GM12878 (cell line): ENCODE data around the gene GLT1D1. TPM values are rescaled to one million over a fixed set of nuclear protein-coding genes. Genes with fewer than 3 reads are reported as not detected.

Source experiments
- ATAC-seq: fragments of 200-7000 bp; cut with Tn5 transposase; 3 replicates; pipeline ENCODE4 v1.9.1; 2020; ENCODE audit warnings: mild to moderate bottlenecking, moderate library complexity
- BruUV-seq: library from RNA; stranded (reverse); fragments of 400-500 nt; replicated peaks from 2 replicates; lab custom pipeline; 2021; lab: Mats Ljungman, UMichigan
- CTCF ChIA-PET: fragments of 300-600 bp; sonication (Branson Sonifier 250); formaldehyde crosslinking; extraction: SDS; loops from one replicate; lab custom pipeline; 2021; ENCODE audit warnings: inconsistent platforms; lab: Yijun Ruan, JAX
- POLR2A ChIA-PET: fragments of 350-600 bp; formaldehyde crosslinking; extraction: SDS; loops from one replicate; lab custom pipeline; 2021; ENCODE audit warnings: inconsistent platforms; lab: Charles Lee
- RAD21 ChIA-PET: fragments of 300-600 bp; sonication (Branson Sonifier 250); formaldehyde crosslinking; loops from one replicate; lab custom pipeline; 2023; ENCODE audit warnings: antibody characterized with exemption; ENCODE audit not compliant: unreplicated experiment; lab: Charles Lee
- SMC1A ChIA-PET: fragments of 300-600 bp; sonication (Branson Sonifier 250); formaldehyde crosslinking; loops from one replicate; lab custom pipeline; 2023; ENCODE audit not compliant: unreplicated experiment, uncharacterized antibody; lab: Charles Lee
- DNase-seq: peaks from one replicate; pipeline ENCODE4 v3.0.0-alpha.2; 2011; ENCODE audit warnings: low read depth, low spot score
- FAIRE-seq: peaks from 3 replicates; lab custom pipeline; 2011; peaks lifted over from hg19 to GRCh38; lab: Jason Lieb, UNC
- H2AFZ ChIP-seq: 2 replicates; pipeline ENCODE4 v1.6.0; 2011; ENCODE audit warnings: low read depth, low read length, control low read depth; ENCODE audit not compliant: control insufficient read depth
- H3K27ac ChIP-seq: 2 replicates; pipeline ENCODE4 v1.5.1; 2011; ENCODE audit warnings: control low read depth; ENCODE audit not compliant: control insufficient read depth, insufficient read depth
- H3K27me3 ChIP-seq, 2 experiments: replicated peaks in 1 of 2; 2 replicates each; pipeline versions ENCODE4 v1.6.0 to v1.6.1; 2011; ENCODE audit warnings: low read length in 1 of 2; ENCODE audit not compliant: control insufficient read depth in 2 of 2, insufficient read depth in 2 of 2
- H3K36me3 ChIP-seq, 2 experiments: 2 replicates each; pipeline ENCODE4 v1.5.1; 2011; ENCODE audit warnings: low read length in 1 of 2; ENCODE audit not compliant: control insufficient read depth in 2 of 2, insufficient read depth in 2 of 2
- H3K4me1 ChIP-seq: 2 replicates; pipeline ENCODE4 v1.6.1; 2011; ENCODE audit warnings: mild to moderate bottlenecking, low read length, moderate library complexity, mixed read lengths; ENCODE audit not compliant: control insufficient read depth, insufficient read depth
- H3K4me2 ChIP-seq: 2 replicates; pipeline ENCODE4 v1.6.0; 2011; ENCODE audit warnings: control low read depth; ENCODE audit not compliant: control insufficient read depth, insufficient read depth
- H3K4me3 ChIP-seq: fragments of 200-600 bp; sonication (generic); 2 replicates; pipeline ENCODE4 v1.5.1; 2016
- H3K79me2 ChIP-seq: 2 replicates; pipeline ENCODE4 v1.6.0; 2011; ENCODE audit warnings: low read length; ENCODE audit not compliant: control insufficient read depth, insufficient read depth
- H3K9ac ChIP-seq: 2 replicates; pipeline ENCODE4 v1.8.0; 2011; ENCODE audit warnings: low read length, control low read depth, mixed read lengths; ENCODE audit not compliant: control insufficient read depth, insufficient read depth
- H3K9me3 ChIP-seq: replicated peaks from 3 replicates; pipeline ENCODE4 v1.5.1; 2011; ENCODE audit warnings: mild to moderate bottlenecking, low read length; ENCODE audit not compliant: control insufficient read depth, insufficient read depth
- H4K20me1 ChIP-seq: 2 replicates; pipeline ENCODE4 v1.6.0; 2011; ENCODE audit not compliant: control insufficient read depth, insufficient read depth
- BMI1 ChIP-seq: fragments of 450-650 bp; IDR thresholded peaks from 2 replicates; pipeline ENCODE4 v1.6.1; 2016; ENCODE audit warnings: mild to moderate bottlenecking, moderate library complexity, borderline replicate concordance
- CEBPB ChIP-seq, 2 experiments: fragments of 150-350 bp in 1 of 2; IDR thresholded peaks; 2 replicates each; pipeline ENCODE4 v1.6.1; 2012 to 2014; ENCODE audit warnings: low read depth in 2 of 2, low read length in 2 of 2, borderline replicate concordance in 1 of 2, inconsistent platforms in 1 of 2
- EGR1 ChIP-seq, 2 experiments: IDR thresholded peaks; 1 replicate in 1 of 2; 2 replicates in 1 of 2; pipeline ENCODE4 v1.6.1; 2011 to 2012; ENCODE audit warnings: low read depth in 2 of 2, low read length in 2 of 2, borderline replicate concordance in 1 of 2, mild to moderate bottlenecking in 1 of 2, moderate library complexity in 1 of 2
- FOS ChIP-seq: IDR thresholded peaks from 3 replicates; pipeline ENCODE4 v1.6.1; 2011; ENCODE audit warnings: borderline replicate concordance; ENCODE audit not compliant: insufficient read length; ENCODE audit errors: extremely low read depth
- IKZF2 ChIP-seq, 2 experiments: fragments of 450-650 bp; IDR thresholded peaks; 2 replicates each; pipeline ENCODE4 v1.6.1; 2017; ENCODE audit warnings: mild to moderate bottlenecking in 2 of 2, moderate library complexity in 2 of 2
- IRF3 ChIP-seq: fragments of 450-650 bp; IDR thresholded peaks from 2 replicates; pipeline ENCODE4 v1.6.1; 2014; ENCODE audit warnings: mild to moderate bottlenecking
- KDM1A ChIP-seq: fragments of 200-600 bp; sonication (generic); IDR thresholded peaks from 2 replicates; pipeline ENCODE4 v1.6.1; 2016; ENCODE audit warnings: borderline replicate concordance
- POU2F2 ChIP-seq: IDR thresholded peaks from 3 replicates; pipeline ENCODE4 v1.6.1; 2011; ENCODE audit warnings: low read depth, mild to moderate bottlenecking, low read length, borderline replicate concordance
- RAD21 ChIP-seq: IDR thresholded peaks from 2 replicates; pipeline ENCODE4 v1.6.1; 2011; ENCODE audit warnings: mild to moderate bottlenecking, low read depth, low read length, moderate library complexity; ENCODE audit not compliant: insufficient read depth
- SMC3 ChIP-seq: IDR thresholded peaks from 2 replicates; pipeline ENCODE4 v1.6.1; 2011; ENCODE audit warnings: low read length, improper control_type of control experiment, borderline replicate concordance
- ZBED1 ChIP-seq: IDR thresholded peaks from 2 replicates; pipeline ENCODE4 v1.6.1; 2016; ENCODE audit warnings: borderline replicate concordance
- ZNF217 ChIP-seq: fragments of 450-650 bp; IDR thresholded peaks from 2 replicates; pipeline ENCODE4 v1.6.1; 2017; ENCODE audit warnings: antibody characterized with exemption, mild to moderate bottlenecking
- ZZZ3 ChIP-seq: IDR thresholded peaks from 2 replicates; pipeline ENCODE4 v1.6.1; 2011; ENCODE audit warnings: low read depth; ENCODE audit not compliant: control insufficient read depth, insufficient read length
- WGBS: methylation state at CpG from one replicate; pipeline ENCODE4 v1.1.6; 2016; ENCODE audit warnings: low lambda C conversion rate; ENCODE audit not compliant: insufficient replicate concordance, insufficient coverage; ENCODE audit errors: missing lambda C conversion rate; 5-methylcytosine and 5-hydroxymethylcytosine counted together
- in situ Hi-C: fragments of 300-500 bp; cut with MboI; formaldehyde crosslinking; loops from 9 replicates; pipeline ENCODE4 v1.14.3; 2018; ENCODE audit warnings: mixed read lengths
- intact Hi-C: fragments of 100-400 bp; cut with micrococcal nuclease; formaldehyde crosslinking; loops from one replicate; pipeline ENCODE4 v1.14.2; 2022; ENCODE audit not compliant: unreplicated experiment
- polyA plus RNA-seq, 11 experiments: library from polyadenylated mRNA; depleted of rRNA in 4 of 11; unstranded in 6 of 11; stranded (reverse) in 5 of 11; fragments of >200 nt; fragmentation: Nextera tagmentation in 4 of 11; fragmentation: Illumina TruSeq in 1 of 11; extraction: Ambion mirVana in 4 of 11; extraction: Trizol in 1 of 11; gene quantifications; 1 replicate in 1 of 11; 2 replicates in 10 of 11; pipeline versions ENCODE4 v1.2.1 to v1.2.3, GENCODE V29; 2011 to 2016; ENCODE audit warnings: inconsistent platforms in 2 of 11, missing spikeins in 2 of 11, low read depth in 1 of 11
- total RNA-seq, 4 experiments: library from RNA; depleted of rRNA in 3 of 4; stranded (reverse); fragments of >200 nt in 3 of 4; fragmentation: Illumina TruSeq in 1 of 4; extraction: Trizol in 1 of 4; gene quantifications; 2 replicates each; pipeline versions ENCODE4 v1.2.1 to v1.2.3, GENCODE V29; 2013 to 2021
- TF ChIP-seq, protein P1 (sequence below): fragments of 450-650 bp; IDR thresholded peaks from 2 replicates; pipeline ENCODE4 v1.6.1; 2017; ENCODE audit warnings: mild to moderate bottlenecking, moderate library complexity
- TF ChIP-seq, protein P2 (sequence below): fragments of 450-650 bp; formaldehyde crosslinking; IDR thresholded peaks from 2 replicates; pipeline ENCODE4 v1.4.0; 2020; ENCODE audit warnings: mild to moderate bottlenecking, moderate library complexity

Gene GLT1D1
- total and polyA plus RNA-seq, 10 of the 15 experiments (the other 5 are each of a cell fraction or from before 2014, with no cell fraction given) = 0.42 to 62.8 (median 3.0) TPM

GRCh38 chr12:128986957-128987356, 133.7 kb downstream of the GLT1D1 start:
- ChIA-PET SMC1A (no interaction called here), CTCF (interaction anchor here (1.1 kb wide), 1 partner anchor 18 kb away, joined by 4 read pairs; no protein-coding TSS in a partner anchor), POLR2A (no interaction called here), RAD21 (no interaction called here)
- H4K20me1 ChIP-seq = no peaks in the 10 kb centered on the region
- no TSS peak for BruUV-seq
- in situ Hi-C loops = no loop called here
- no peak overlapping the region for H3K27ac ChIP-seq
- H3K4me3 ChIP-seq = no peak overlapping the region
- TF ChIP-seq KDM1A (no peak), ZNF217 (no peak), POU2F2 (no peak), CEBPB (IDR thresholded peaks at IDR 0.05; ENCODE audit: borderline replicate concordance in 1 of 2, low read depth in 2 of 2, low read length in 2 of 2) (no peak), EGR1 (IDR thresholded peaks at IDR 0.05; ENCODE audit: borderline replicate concordance in 1 of 2, low read depth in 2 of 2, low read length in 2 of 2) (no peak), ZZZ3 (no peak), BMI1 (no peak), RAD21 (no peak), ZBED1 (no peak), FOS (no peak), IKZF2 (IDR thresholded peaks at IDR 0.05) (no peak), SMC3 (no peak), IRF3 (no peak)
- TF ChIP-seq, protein P1, sequence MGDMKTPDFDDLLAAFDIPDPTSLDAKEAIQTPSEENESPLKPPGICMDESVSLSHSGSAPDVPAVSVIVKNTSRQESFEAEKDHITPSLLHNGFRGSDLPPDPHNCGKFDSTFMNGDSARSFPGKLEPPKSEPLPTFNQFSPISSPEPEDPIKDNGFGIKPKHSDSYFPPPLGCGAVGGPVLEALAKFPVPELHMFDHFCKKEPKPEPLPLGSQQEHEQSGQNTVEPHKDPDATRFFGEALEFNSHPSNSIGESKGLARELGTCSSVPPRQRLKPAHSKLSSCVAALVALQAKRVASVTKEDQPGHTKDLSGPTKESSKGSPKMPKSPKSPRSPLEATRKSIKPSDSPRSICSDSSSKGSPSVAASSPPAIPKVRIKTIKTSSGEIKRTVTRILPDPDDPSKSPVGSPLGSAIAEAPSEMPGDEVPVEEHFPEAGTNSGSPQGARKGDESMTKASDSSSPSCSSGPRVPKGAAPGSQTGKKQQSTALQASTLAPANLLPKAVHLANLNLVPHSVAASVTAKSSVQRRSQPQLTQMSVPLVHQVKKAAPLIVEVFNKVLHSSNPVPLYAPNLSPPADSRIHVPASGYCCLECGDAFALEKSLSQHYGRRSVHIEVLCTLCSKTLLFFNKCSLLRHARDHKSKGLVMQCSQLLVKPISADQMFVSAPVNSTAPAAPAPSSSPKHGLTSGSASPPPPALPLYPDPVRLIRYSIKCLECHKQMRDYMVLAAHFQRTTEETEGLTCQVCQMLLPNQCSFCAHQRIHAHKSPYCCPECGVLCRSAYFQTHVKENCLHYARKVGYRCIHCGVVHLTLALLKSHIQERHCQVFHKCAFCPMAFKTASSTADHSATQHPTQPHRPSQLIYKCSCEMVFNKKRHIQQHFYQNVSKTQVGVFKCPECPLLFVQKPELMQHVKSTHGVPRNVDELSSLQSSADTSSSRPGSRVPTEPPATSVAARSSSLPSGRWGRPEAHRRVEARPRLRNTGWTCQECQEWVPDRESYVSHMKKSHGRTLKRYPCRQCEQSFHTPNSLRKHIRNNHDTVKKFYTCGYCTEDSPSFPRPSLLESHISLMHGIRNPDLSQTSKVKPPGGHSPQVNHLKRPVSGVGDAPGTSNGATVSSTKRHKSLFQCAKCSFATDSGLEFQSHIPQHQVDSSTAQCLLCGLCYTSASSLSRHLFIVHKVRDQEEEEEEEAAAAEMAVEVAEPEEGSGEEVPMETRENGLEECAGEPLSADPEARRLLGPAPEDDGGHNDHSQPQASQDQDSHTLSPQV = no peak
- TF ChIP-seq, protein P2, sequence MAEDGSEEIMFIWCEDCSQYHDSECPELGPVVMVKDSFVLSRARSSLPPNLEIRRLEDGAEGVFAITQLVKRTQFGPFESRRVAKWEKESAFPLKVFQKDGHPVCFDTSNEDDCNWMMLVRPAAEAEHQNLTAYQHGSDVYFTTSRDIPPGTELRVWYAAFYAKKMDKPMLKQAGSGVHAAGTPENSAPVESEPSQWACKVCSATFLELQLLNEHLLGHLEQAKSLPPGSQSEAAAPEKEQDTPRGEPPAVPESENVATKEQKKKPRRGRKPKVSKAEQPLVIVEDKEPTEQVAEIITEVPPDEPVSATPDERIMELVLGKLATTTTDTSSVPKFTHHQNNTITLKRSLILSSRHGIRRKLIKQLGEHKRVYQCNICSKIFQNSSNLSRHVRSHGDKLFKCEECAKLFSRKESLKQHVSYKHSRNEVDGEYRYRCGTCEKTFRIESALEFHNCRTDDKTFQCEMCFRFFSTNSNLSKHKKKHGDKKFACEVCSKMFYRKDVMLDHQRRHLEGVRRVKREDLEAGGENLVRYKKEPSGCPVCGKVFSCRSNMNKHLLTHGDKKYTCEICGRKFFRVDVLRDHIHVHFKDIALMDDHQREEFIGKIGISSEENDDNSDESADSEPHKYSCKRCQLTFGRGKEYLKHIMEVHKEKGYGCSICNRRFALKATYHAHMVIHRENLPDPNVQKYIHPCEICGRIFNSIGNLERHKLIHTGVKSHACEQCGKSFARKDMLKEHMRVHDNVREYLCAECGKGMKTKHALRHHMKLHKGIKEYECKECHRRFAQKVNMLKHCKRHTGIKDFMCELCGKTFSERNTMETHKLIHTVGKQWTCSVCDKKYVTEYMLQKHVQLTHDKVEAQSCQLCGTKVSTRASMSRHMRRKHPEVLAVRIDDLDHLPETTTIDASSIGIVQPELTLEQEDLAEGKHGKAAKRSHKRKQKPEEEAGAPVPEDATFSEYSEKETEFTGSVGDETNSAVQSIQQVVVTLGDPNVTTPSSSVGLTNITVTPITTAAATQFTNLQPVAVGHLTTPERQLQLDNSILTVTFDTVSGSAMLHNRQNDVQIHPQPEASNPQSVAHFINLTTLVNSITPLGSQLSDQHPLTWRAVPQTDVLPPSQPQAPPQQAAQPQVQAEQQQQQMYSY = no peak
- no peak for DNase-seq
- H2AFZ ChIP-seq = no peak overlapping the region
- no peaks in the 10 kb centered on the region for H3K4me1 ChIP-seq
- intact Hi-C loops = no loop called here
- ATAC-seq = no peak
- H3K4me2 ChIP-seq = no peak overlapping the region
- H3K36me3 ChIP-seq = no peaks in the 10 kb centered on the region; a peak in 1 of 4 replicates
- H3K79me2 ChIP-seq = no peaks in the 10 kb centered on the region
- no peak overlapping the region for H3K9ac ChIP-seq
- 53% methylated on average over 10 of the region's 10 CpGs for WGBS
- no peak for FAIRE-seq
- H3K27me3 ChIP-seq = no peaks in the 10 kb centered on the region
- H3K9me3 ChIP-seq = no peaks in the 10 kb centered on the region
